HepG2 (cell line): ENCODE results near the gene ADAT3. TPM values are rescaled to one million over a fixed set of nuclear protein-coding genes. Genes with fewer than 3 reads are reported as not detected.

Experiments
- BORCS8-MEF2B ChIP-seq: sonication (generic); formaldehyde crosslinking; IDR thresholded peaks from 2 replicates; pipeline ENCODE4 v1.8.0; 2022; ENCODE audit warnings: mild to moderate bottlenecking, missing genetic modification reagents
- CHCHD3 ChIP-seq: sonication (generic); formaldehyde crosslinking; IDR thresholded peaks from 2 replicates; pipeline ENCODE4 v1.8.0; 2022; ENCODE audit warnings: mild to moderate bottlenecking, missing genetic modification reagents, moderate library complexity
- GABPA ChIP-seq, 2 experiments: IDR thresholded peaks; 2 replicates each; pipeline ENCODE4 v1.6.1; 2011 to 2016; ENCODE audit warnings: low read depth in 2 of 2, low read length in 1 of 2, missing biosample characterization in 1 of 2, missing genetic modification characterization in 1 of 2
- HIVEP1 ChIP-seq: sonication (generic); formaldehyde crosslinking; IDR thresholded peaks from 2 replicates; pipeline ENCODE4 v1.4.0; 2020; ENCODE audit warnings: mild to moderate bottlenecking, missing genetic modification reagents
- NR2C2 ChIP-seq: sonication (generic); formaldehyde crosslinking; IDR thresholded peaks from 2 replicates; pipeline ENCODE4 v1.4.0; 2020; ENCODE audit warnings: missing genetic modification reagents, mild to moderate bottlenecking, moderate library complexity, borderline replicate concordance
- RBFOX2 ChIP-seq: fragments of 200-400 bp; formaldehyde crosslinking; IDR thresholded peaks from 2 replicates; pipeline ENCODE4 v1.6.1; 2017; ENCODE audit warnings: low read depth, mild to moderate bottlenecking, low read length
- TMF1 ChIP-seq: sonication (generic); formaldehyde crosslinking; IDR thresholded peaks from 2 replicates; pipeline ENCODE4 v1.8.1; 2022; ENCODE audit warnings: low read depth, missing genetic modification reagents
- ZBTB42 ChIP-seq: sonication (generic); formaldehyde crosslinking; IDR thresholded peaks from 2 replicates; pipeline ENCODE4 v1.5.0; 2020; ENCODE audit warnings: mild to moderate bottlenecking, missing genetic modification reagents
- ZBTB7B ChIP-seq: sonication (generic); formaldehyde crosslinking; IDR thresholded peaks from 2 replicates; pipeline ENCODE4 v1.4.0; 2020; ENCODE audit warnings: missing genetic modification reagents
- ZFP62 ChIP-seq: sonication (generic); formaldehyde crosslinking; IDR thresholded peaks from 2 replicates; pipeline ENCODE4 v1.4.0; 2020; ENCODE audit warnings: missing genetic modification reagents
- ZNF501 ChIP-seq: sonication (generic); formaldehyde crosslinking; IDR thresholded peaks from 2 replicates; pipeline ENCODE4 v1.5.1; 2020; ENCODE audit warnings: mild to moderate bottlenecking, moderate library complexity, missing genetic modification reagents
- ZNF567 ChIP-seq: sonication (generic); formaldehyde crosslinking; IDR thresholded peaks from 2 replicates; pipeline ENCODE4 v1.8.1; 2023; ENCODE audit warnings: mild to moderate bottlenecking, missing genetic modification reagents, borderline replicate concordance
- ZSCAN30 ChIP-seq: sonication (generic); formaldehyde crosslinking; IDR thresholded peaks from 2 replicates; pipeline ENCODE4 v1.5.0; 2020; ENCODE audit warnings: mild to moderate bottlenecking, missing genetic modification reagents
- polyA plus RNA-seq, 8 experiments: library from polyadenylated mRNA; depleted of rRNA in 3 of 8; stranded (reverse) in 7 of 8; unstranded in 1 of 8; fragments of >200 nt; fragmentation: Illumina TruSeq in 4 of 8; extraction: Trizol in 4 of 8; gene quantifications; 2 replicates each; pipeline versions ENCODE4 v1.2.1 to v1.2.3, GENCODE V29; 2011 to 2016; ENCODE audit warnings: low read depth in 4 of 8, missing spikeins in 1 of 8, mixed read lengths in 1 of 8; ENCODE audit not compliant: insufficient read depth in 1 of 8
- total RNA-seq, 5 experiments: library from RNA; depleted of rRNA; stranded (reverse); fragments of >200 nt; fragmentation: Illumina TruSeq; extraction: Trizol; gene quantifications; 2 replicates each; pipeline ENCODE4 v1.2.3, GENCODE V29; 2016; ENCODE audit warnings: low read depth in 1 of 5
- TF ChIP-seq, protein P1 (sequence below): sonication (generic); formaldehyde crosslinking; IDR thresholded peaks from 2 replicates; pipeline ENCODE4 v1.4.0; 2020; ENCODE audit warnings: missing genetic modification reagents
- TF ChIP-seq, protein P2 (sequence below): fragments of 450-650 bp; IDR thresholded peaks from 2 replicates; pipeline ENCODE4 v1.6.1; 2017
- TF ChIP-seq, protein P3 (sequence below): sonication (generic); formaldehyde crosslinking; IDR thresholded peaks from 2 replicates; pipeline ENCODE4 v1.5.0; 2020; ENCODE audit warnings: mild to moderate bottlenecking, missing genetic modification reagents, borderline replicate concordance

Gene ADAT3
- total and polyA plus RNA-seq, 2 of the 13 experiments (the other 11 are each of a cell fraction or from before 2014, with no cell fraction given) = 0.95 to 3.5 TPM

GRCh38 chr19:1874554-1875185, 30.5 kb upstream of the ADAT3 start (continued):
- TF ChIP-seq, protein P1, sequence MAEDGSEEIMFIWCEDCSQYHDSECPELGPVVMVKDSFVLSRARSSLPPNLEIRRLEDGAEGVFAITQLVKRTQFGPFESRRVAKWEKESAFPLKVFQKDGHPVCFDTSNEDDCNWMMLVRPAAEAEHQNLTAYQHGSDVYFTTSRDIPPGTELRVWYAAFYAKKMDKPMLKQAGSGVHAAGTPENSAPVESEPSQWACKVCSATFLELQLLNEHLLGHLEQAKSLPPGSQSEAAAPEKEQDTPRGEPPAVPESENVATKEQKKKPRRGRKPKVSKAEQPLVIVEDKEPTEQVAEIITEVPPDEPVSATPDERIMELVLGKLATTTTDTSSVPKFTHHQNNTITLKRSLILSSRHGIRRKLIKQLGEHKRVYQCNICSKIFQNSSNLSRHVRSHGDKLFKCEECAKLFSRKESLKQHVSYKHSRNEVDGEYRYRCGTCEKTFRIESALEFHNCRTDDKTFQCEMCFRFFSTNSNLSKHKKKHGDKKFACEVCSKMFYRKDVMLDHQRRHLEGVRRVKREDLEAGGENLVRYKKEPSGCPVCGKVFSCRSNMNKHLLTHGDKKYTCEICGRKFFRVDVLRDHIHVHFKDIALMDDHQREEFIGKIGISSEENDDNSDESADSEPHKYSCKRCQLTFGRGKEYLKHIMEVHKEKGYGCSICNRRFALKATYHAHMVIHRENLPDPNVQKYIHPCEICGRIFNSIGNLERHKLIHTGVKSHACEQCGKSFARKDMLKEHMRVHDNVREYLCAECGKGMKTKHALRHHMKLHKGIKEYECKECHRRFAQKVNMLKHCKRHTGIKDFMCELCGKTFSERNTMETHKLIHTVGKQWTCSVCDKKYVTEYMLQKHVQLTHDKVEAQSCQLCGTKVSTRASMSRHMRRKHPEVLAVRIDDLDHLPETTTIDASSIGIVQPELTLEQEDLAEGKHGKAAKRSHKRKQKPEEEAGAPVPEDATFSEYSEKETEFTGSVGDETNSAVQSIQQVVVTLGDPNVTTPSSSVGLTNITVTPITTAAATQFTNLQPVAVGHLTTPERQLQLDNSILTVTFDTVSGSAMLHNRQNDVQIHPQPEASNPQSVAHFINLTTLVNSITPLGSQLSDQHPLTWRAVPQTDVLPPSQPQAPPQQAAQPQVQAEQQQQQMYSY (CRISPR knock-in tag) = no peak
- no peak for TF ChIP-seq GABPA (IDR thresholded peaks at IDR 0.05; ENCODE audit: low read depth, low read length)
- TF ChIP-seq GABPA (CRISPR knock-in tag; IDR thresholded peaks at IDR 0.05; ENCODE audit: low read depth) = peak; percentile 66; the same call in 1 of the 2 replicates
- no peak for TF ChIP-seq ZNF567 (CRISPR knock-in tag)
- no peak for TF ChIP-seq HIVEP1 (CRISPR knock-in tag)
- TF ChIP-seq NR2C2 (CRISPR knock-in tag) = peak; percentile 71
- TF ChIP-seq, protein P2, sequence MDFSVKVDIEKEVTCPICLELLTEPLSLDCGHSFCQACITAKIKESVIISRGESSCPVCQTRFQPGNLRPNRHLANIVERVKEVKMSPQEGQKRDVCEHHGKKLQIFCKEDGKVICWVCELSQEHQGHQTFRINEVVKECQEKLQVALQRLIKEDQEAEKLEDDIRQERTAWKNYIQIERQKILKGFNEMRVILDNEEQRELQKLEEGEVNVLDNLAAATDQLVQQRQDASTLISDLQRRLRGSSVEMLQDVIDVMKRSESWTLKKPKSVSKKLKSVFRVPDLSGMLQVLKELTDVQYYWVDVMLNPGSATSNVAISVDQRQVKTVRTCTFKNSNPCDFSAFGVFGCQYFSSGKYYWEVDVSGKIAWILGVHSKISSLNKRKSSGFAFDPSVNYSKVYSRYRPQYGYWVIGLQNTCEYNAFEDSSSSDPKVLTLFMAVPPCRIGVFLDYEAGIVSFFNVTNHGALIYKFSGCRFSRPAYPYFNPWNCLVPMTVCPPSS = no peak
- TF ChIP-seq BORCS8-MEF2B (CRISPR knock-in tag) = no peak
- TF ChIP-seq, protein P3, sequence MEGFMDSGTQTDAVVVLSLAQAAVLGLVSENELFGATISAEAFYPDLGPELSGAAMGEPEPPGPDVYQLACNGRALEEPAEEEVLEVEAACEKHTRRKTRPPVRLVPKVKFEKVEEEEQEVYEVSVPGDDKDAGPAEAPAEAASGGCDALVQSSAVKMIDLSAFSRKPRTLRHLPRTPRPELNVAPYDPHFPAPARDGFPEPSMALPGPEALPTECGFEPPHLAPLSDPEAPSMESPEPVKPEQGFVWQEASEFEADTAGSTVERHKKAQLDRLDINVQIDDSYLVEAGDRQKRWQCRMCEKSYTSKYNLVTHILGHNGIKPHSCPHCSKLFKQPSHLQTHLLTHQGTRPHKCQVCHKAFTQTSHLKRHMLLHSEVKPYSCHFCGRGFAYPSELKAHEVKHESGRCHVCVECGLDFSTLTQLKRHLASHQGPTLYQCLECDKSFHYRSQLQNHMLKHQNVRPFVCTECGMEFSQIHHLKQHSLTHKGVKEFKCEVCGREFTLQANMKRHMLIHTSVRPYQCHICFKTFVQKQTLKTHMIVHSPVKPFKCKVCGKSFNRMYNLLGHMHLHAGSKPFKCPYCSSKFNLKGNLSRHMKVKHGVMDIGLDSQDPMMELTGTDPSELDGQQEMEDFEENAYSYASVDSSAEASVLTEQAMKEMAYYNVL (CRISPR knock-in tag) = no peak
- TF ChIP-seq ZSCAN30 (CRISPR knock-in tag) = no peak
- no peak for TF ChIP-seq TMF1 (CRISPR knock-in tag)
- no peak for TF ChIP-seq ZBTB42 (CRISPR knock-in tag)
- no peak for TF ChIP-seq CHCHD3 (CRISPR knock-in tag)
- no peak for TF ChIP-seq ZBTB7B (CRISPR knock-in tag)
- TF ChIP-seq ZFP62 (CRISPR knock-in tag) = no peak
- TF ChIP-seq ZNF501 (CRISPR knock-in tag) = 0 out of 2 replicates have a peak, but pooled peaks have one; percentile 9
- no peak for TF ChIP-seq RBFOX2
- TF ChIP-seq, all 625 proteins: peak for 4
